Cardiac muscle cell (in vitro differentiated cells and primary cell): ENCODE measurements around the gene ACER3. TPM values are rescaled to one million over a fixed set of nuclear protein-coding genes. Genes with fewer than 3 reads are reported as not detected.
A peak's percentile ranks its signal among the peaks of the same experiment; 100 is the strongest.
"Not testable (repeated sequence)": the region's sequence is repeated elsewhere in the genome, so short reads cannot be mapped to it uniquely, and the experiment has no call there.

Source experiments
- DNase-seq, 2 donors: peaks; one replicate each; pipeline versions ENCODE4 v3.0.0 to v3.0.0-alpha.2; 2010 to 2017; ENCODE audit warnings: low read depth in 1 of 2, low spot score in 1 of 2
- H3K27ac ChIP-seq: fragments of 200-600 bp; sonication (generic); 2 replicates; pipeline ENCODE4 v1.5.1; 2016
- H3K27me3 ChIP-seq: fragments of 200-600 bp; sonication (generic); 2 replicates; pipeline ENCODE4 v1.6.0; 2016; ENCODE audit warnings: control low read depth
- H3K36me3 ChIP-seq: fragments of 200-600 bp; sonication (generic); 2 replicates; pipeline ENCODE4 v1.5.1; 2016; ENCODE audit warnings: control low read depth
- H3K4me1 ChIP-seq: fragments of 200-600 bp; sonication (generic); 2 replicates; pipeline ENCODE4 v1.8.1; 2017; ENCODE audit warnings: low read depth, mild to moderate bottlenecking, mixed run types
- H3K4me3 ChIP-seq: fragments of 200-600 bp; sonication (generic); 2 replicates; pipeline ENCODE4 v1.5.1; 2016; ENCODE audit warnings: mild to moderate bottlenecking
- H3K9me3 ChIP-seq: fragments of 200-600 bp; sonication (generic); 2 replicates; pipeline ENCODE4 v1.5.1; 2017; ENCODE audit warnings: low read depth, mild to moderate bottlenecking, control low read depth
- CTCF ChIP-seq: IDR thresholded peaks from 2 replicates; pipeline ENCODE4 v1.5.1; 2012; ENCODE audit warnings: low read depth, mild to moderate bottlenecking, low read length
- polyA plus RNA-seq: library from polyadenylated mRNA; unstranded; fragments of >200 nt; fragmentation: Nextera tagmentation; extraction: Ambion mirVana; gene quantifications from 2 replicates; pipeline ENCODE4 v1.2.1, GENCODE V29; 2016
- total RNA-seq: library from RNA; depleted of rRNA; stranded (reverse); fragments of >200 nt; gene quantifications from 2 replicates; pipeline ENCODE4 v1.2.3, GENCODE V29; 2016

ACER3 gene
- total and polyA plus RNA-seq, 2 experiments from 2014 or later = 5.6 to 9.8 TPM

DNA sequence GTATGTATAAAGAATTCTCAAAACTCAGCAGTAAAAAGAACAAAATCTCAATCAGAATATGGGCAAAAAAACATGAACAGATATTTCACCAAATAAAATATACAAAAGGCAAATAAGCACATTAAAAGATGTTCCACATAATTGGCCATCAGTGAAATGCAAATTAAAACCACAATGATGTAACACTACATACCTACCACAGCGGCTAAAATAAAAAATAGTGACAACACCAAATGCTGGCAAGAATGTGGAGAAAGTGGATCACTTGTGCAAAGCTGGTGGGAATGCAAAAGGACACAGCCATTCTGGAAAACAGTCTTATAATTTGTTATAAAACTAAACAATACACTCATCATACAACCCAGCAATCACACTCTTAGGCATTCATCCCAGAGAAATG lies 38.3 kb upstream of the ACER3 start:
- TF ChIP-seq CTCF = no peak
- no peak for DNase-seq
- no peak overlapping the region for H3K4me3 ChIP-seq

DNA sequence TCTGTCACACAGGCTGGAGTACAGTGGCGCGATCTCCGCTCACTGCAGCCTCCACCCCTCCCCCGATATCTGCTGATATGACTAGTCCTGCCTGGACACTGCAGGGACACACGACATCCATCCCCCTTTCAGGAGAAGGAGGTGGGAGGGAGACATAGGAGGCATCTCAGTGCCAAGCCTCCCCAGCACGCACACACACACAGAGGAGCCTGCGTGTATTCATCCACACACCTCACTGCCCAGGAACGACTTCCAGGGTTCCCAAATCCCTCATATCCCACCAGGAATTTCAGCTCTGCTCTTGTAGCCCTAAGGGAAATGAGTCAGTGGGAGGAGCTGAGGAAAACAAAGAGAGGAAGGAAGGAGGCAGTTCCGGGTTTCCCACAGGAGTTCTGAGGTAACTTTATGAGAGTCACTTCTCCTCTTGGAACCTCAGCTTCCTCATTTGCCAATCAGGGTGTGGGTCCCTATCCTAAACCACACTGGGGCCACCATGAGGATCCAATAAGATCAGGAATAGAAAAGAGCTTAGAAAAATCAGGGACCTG lies 37.2 kb upstream of the ACER3 start:
- TF ChIP-seq CTCF = no peak
- Histone ChIP-seq H3K9me3 (no peaks in the 10 kb centered on the region), H3K36me3 (no peaks in the 10 kb centered on the region), H3K4me1 (no peaks in the 10 kb centered on the region), H3K27ac (no peak overlapping the region), H3K27me3 (no peaks in the 10 kb centered on the region), H3K4me3 (no peak overlapping the region)
- DNase-seq = peak in 1 of 2 donors; percentile 81

More for the DNA sequence above, 38.3 kb upstream of the ACER3 start:
- Histone ChIP-seq H3K4me1 (no peaks in the 10 kb centered on the region), H3K27ac (no peak overlapping the region), H3K9me3 (no peaks in the 10 kb centered on the region), H3K36me3 (no peaks in the 10 kb centered on the region), H3K27me3 (no peaks in the 10 kb centered on the region)

DNA sequence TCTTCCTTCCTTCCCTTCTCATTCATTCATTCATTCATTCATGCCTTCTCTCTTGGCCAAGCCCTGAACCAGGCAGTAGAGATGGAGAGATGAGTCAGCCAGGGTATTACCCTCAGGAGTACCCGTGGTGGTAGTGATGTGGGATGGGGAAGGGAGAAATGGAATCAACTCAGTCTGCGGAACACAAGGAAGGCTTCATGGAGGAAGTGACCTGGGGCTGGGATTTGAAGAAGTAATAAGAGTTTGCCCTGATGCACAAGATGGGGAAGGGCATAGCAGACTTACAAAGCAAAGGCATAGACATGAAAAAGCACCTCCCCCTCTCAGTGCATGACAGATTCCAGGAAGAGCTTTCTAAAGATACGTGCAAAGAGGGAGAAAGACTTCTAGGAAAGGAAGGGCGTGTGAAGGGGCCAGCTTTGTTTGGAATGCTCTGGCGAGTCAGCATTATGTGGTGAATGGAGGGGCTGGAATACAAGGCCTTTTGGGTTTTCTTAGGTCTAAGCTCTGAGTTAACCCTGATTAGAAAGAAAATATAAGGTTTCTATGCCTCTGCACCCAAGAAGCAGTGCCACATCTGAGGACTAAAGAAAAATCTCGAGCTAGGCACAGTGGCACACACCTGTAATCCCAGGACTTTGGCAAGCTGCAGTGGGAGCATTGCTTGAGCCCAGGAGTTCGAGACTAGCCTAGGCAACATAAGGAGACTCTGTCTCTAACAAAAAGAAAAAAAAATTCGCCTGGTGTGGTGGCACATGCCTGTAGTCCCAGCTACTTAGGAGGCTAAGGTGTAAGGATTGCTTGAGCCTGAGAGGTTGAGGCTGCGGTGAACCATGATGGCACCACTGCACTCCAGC lies 36.4 kb upstream of the ACER3 start:
- Histone ChIP-seq H3K4me1 (no peaks in the 10 kb centered on the region), H3K4me3 (no peak overlapping the region), H3K36me3 (no peaks in the 10 kb centered on the region), H3K27me3 (no peaks in the 10 kb centered on the region), H3K9me3 (no peaks in the 10 kb centered on the region), H3K27ac (no peak overlapping the region)
- TF ChIP-seq CTCF = no peak
- DNase-seq = peak in 1 of 2 donors; percentile 55

DNA sequence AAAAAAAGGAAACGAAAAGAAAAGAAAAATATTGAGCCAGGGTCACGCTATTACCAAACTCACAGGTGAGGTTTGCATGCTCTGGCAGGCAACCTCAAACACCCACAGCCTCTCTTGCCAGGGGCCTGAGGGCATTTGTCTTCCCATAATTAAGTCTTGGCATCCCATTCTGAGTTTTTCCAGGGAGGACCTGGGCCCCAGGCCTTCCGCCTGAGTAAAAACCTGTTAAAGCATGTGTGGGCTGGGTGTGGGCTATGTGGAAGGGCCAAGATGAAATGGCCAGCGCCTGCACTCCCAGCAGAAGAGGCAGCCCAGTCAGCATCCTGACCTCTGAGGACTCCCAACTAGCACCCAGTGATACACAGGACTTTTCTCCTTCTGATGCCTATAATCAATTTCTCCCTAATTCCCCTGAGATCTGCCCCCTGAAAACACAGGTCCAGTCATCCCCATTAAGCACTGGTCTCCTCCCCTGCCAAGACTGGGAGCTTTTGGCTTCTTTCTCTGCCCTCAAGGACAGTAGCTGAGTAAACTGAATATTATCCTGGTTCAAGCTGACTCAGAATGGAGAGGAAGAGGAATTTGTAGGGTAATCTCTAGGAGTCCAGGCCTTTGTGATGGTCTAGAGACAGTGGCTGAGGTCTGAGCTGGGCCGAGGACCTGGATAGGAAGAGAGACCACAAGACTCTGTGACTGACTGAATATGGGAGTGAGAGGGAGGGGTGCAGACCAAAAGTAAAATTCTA lies 35.6 kb upstream of the ACER3 start:
- TF ChIP-seq CTCF = no peak
- Histone ChIP-seq H3K4me3 (no peak overlapping the region), H3K9me3 (no peaks in the 10 kb centered on the region), H3K27ac (no peak overlapping the region), H3K36me3 (no peaks in the 10 kb centered on the region), H3K27me3 (no peaks in the 10 kb centered on the region), H3K4me1 (no peaks in the 10 kb centered on the region)
- DNase-seq = no peak

- TF ChIP-seq CTCF = no peak
- H3K4me3 ChIP-seq = no peak overlapping the region
- no peaks in the 10 kb centered on the region for H3K27me3 ChIP-seq
- no peak for DNase-seq
- no peak overlapping the region for H3K27ac ChIP-seq
- H3K4me1 ChIP-seq = no peaks in the 10 kb centered on the region
- H3K9me3 ChIP-seq = no peaks in the 10 kb centered on the region
- H3K36me3 ChIP-seq = no peaks in the 10 kb centered on the region
Measured at GRCh38 chr11:76825726-76826396, 34.9 kb upstream of the ACER3 start.

DNA sequence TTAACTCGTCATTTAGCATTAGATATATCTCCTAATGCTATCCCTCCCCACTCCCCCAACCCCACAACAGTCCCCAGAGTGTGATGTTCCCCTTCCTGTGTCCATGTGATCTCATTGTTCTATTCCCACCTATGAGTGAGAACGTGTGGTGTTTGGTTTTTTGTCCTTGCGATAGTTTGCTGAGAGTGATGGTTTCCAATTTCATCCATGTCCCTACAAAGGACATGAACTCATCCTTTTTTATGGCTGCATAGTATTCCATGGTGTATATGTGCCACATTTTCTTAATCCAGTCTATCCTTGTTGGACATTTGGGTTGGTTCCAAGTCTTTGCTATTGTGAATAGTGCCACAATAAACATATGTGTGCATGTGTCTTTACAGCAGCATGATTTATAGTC lies 34.2 kb upstream of the ACER3 start:
- not testable (repeated sequence) for H3K36me3 ChIP-seq

DNA sequence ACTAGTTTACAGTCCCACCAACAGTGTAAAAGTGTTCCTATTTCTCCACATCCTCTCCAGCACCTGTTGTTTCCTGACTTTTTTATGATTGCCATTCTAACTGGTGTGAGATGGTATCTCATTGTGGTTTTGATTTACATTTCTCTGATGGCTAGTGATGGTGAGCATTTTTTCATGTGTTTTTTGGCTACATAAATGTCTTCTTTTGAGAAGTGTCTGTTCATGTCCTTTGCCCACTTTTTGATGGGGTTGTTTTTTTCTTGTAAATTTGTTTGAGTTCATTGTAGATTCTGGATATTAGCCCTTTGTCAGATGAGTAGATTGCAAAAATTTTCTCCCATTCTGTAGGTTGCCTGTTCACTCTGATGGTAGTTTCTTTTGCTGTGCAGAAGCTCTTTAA lies 33.7 kb upstream of the ACER3 start:
- DNase-seq, H3K36me3 ChIP-seq: not testable (repeated sequence)

More for the DNA sequence above, 34.2 kb upstream of the ACER3 start:
- not testable (repeated sequence) for H3K4me3 ChIP-seq, H3K27ac ChIP-seq, H3K27me3 ChIP-seq, H3K4me1 ChIP-seq, DNase-seq, H3K9me3 ChIP-seq

More for the DNA sequence above, 33.7 kb upstream of the ACER3 start:
- H3K27ac ChIP-seq, H3K4me3 ChIP-seq, H3K4me1 ChIP-seq, H3K27me3 ChIP-seq, H3K9me3 ChIP-seq: not testable (repeated sequence)
